DOHH2 (cell line): ENCODE measurements around the gene PTER.

Source experiments
- EZH2phosphoT487 ChIP-seq: fragments of 200-600 bp; sonication (generic); IDR thresholded peaks from 2 replicates; pipeline ENCODE4 v1.6.1; 2017; ENCODE audit warnings: borderline replicate concordance, mild to moderate bottlenecking, antibody characterized with exemption, low read length, moderate library complexity, mixed read lengths
- TF ChIP-seq, protein P1 (sequence below): fragments of 200-600 bp; sonication (generic); IDR thresholded peaks from one replicate; pipeline ENCODE4 v1.5.1; 2014; ENCODE audit warnings: antibody characterized with exemption, mild to moderate bottlenecking, low read depth, low read length; ENCODE audit not compliant: poor library complexity, severe bottlenecking

- TF ChIP-seq, protein P1, sequence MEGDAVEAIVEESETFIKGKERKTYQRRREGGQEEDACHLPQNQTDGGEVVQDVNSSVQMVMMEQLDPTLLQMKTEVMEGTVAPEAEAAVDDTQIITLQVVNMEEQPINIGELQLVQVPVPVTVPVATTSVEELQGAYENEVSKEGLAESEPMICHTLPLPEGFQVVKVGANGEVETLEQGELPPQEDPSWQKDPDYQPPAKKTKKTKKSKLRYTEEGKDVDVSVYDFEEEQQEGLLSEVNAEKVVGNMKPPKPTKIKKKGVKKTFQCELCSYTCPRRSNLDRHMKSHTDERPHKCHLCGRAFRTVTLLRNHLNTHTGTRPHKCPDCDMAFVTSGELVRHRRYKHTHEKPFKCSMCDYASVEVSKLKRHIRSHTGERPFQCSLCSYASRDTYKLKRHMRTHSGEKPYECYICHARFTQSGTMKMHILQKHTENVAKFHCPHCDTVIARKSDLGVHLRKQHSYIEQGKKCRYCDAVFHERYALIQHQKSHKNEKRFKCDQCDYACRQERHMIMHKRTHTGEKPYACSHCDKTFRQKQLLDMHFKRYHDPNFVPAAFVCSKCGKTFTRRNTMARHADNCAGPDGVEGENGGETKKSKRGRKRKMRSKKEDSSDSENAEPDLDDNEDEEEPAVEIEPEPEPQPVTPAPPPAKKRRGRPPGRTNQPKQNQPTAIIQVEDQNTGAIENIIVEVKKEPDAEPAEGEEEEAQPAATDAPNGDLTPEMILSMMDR: no peak
- TF ChIP-seq EZH2phosphoT487: no peak
Observed at GRCh38 chr10:16527452-16527851, 90.6 kb downstream of the PTER start.
